C4-2B (cell line): Measurements from ENCODE around the gene CHRNE.

Experiments used
- CTCF ChIP-seq: fragments of 450-650 bp; conservative IDR thresholded peaks from 2 replicates; pipeline ENCODE4 v1.5.1; 2017; ENCODE audit warnings: mild to moderate bottlenecking
- ZFX ChIP-seq: fragments of 450-650 bp; IDR thresholded peaks from 2 replicates; pipeline ENCODE4 v1.6.1; 2017

- TF ChIP-seq CTCF: no peak
- no peak for TF ChIP-seq ZFX
These were observed 7.1 kb downstream of the CHRNE start for GRCh38 chr17:4895657-4896331.
